ENCODE measurements around the gene OR1F1. TPM values are rescaled to one million over a fixed set of nuclear protein-coding genes. Genes with fewer than 3 reads are reported as not detected.
A peak's percentile ranks its signal among the peaks of the same experiment; 100 is the strongest.

Gene OR1F1
- total RNA-seq, 1 experiment from 2014 or later = 0.44 TPM

DNA sequence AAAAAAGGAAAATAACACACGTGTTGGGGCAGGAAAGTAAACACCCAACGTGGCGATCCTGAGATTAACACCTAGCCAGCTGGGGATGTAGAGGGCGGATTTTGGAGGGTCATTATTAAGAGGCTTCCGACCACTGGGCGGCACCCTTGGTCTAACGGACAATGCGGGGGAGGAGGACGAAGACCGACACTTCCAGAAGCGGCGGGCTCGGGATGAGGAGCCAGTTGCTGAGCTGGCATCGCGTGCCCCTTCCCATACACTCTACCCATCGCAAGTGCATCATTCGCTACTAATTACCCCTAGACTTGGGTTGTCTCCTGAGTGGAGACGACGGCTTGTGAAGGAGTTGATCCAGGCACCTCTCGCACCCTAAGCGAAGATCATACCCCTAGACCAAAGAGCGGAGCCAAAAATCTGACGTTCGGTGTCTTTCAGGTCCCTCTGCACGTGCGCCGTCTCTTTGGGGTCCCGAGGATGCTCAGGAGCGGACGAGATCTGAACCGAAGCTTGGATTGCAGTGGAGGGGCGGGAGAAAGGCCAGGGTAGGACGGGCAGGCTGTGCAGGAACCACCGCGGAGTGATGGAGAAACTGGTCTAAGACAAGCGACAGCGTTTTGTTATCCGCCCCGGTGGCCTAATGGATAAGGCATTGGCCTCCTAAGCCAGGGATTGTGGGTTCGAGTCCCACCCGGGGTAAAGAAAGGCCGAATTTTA lies 35.6 kb upstream of the OR1F1 start:
- Mint-ChIP-seq H3K4me3 (peak overlapping the region; percentile 93), H3K27me3 (ENCODE audit: low read depth) (peaks cover 43% of the 10 kb centered on the region), H3K36me3 (no peaks in the 10 kb centered on the region), H3K27ac (peak overlapping the region; percentile 94), H3K4me1 (peaks cover 7% of the 10 kb centered on the region), H3K9me3 (no peaks in the 10 kb centered on the region)
- CTCF ChIA-PET = interaction anchor here (0.5 to 4.7 kb wide), 17 partner anchors 8 to 291 kb away, joined by 3 to 75 read pairs (median 7); partner anchors contain the start of genes NAA60, OR1F1, ZNF213 and ZNF597
- POLR2A ChIA-PET = interaction anchor here (0.6 to 5.9 kb wide), 2 partner anchors 20 to 1699 kb away, joined by 4 to 46 read pairs; no protein-coding TSS in a partner anchor
- peak; percentile 6 for ATAC-seq
- TF ChIP-seq USF1 (CRISPR knock-in tag; IDR thresholded peaks at IDR 0.05) (peak; percentile 50; the same call in 1 of the 2 replicates), TEAD4 (CRISPR knock-in tag; IDR thresholded peaks at IDR 0.05) (0 out of 2 replicates have a peak, but pooled peaks have one; percentile 42), FOXP1 (CRISPR knock-in tag; IDR thresholded peaks at IDR 0.05; ENCODE audit: borderline replicate concordance) (peak; percentile 19; the same call in 1 of the 2 replicates), FOXK1 (CRISPR knock-in tag; IDR thresholded peaks at IDR 0.05) (0 out of 2 replicates have a peak, but pooled peaks have one; percentile 40), OVOL2 (CRISPR knock-in tag; IDR thresholded peaks at IDR 0.05; ENCODE audit: borderline replicate concordance) (no peak), ETV6 (CRISPR knock-in tag; IDR thresholded peaks at IDR 0.05) (peak; percentile 14; the same call in 1 of the 2 replicates), ZNF263 (CRISPR knock-in tag; IDR thresholded peaks at IDR 0.05; ENCODE audit: low read depth) (no peak), ZNF317 (CRISPR knock-in tag; IDR thresholded peaks at IDR 0.05; ENCODE audit: borderline replicate concordance, low read depth) (0 out of 2 replicates have a peak, but pooled peaks have one; percentile 5), CREM (CRISPR knock-in tag; IDR thresholded peaks at IDR 0.05) (peak; percentile 69; the same call in 1 of the 2 replicates), ZNF121 (CRISPR knock-in tag; IDR thresholded peaks at IDR 0.05) (0 out of 2 replicates have a peak, but pooled peaks have one; percentile 11), MAX (CRISPR knock-in tag; IDR thresholded peaks at IDR 0.05) (peak; percentile 79), ATF6 (CRISPR knock-in tag; IDR thresholded peaks at IDR 0.05) (no peak), TEAD1 (CRISPR knock-in tag; IDR thresholded peaks at IDR 0.05) (peak; percentile 85; the same call in 1 of the 2 replicates)
- TF ChIP-seq, protein P1, sequence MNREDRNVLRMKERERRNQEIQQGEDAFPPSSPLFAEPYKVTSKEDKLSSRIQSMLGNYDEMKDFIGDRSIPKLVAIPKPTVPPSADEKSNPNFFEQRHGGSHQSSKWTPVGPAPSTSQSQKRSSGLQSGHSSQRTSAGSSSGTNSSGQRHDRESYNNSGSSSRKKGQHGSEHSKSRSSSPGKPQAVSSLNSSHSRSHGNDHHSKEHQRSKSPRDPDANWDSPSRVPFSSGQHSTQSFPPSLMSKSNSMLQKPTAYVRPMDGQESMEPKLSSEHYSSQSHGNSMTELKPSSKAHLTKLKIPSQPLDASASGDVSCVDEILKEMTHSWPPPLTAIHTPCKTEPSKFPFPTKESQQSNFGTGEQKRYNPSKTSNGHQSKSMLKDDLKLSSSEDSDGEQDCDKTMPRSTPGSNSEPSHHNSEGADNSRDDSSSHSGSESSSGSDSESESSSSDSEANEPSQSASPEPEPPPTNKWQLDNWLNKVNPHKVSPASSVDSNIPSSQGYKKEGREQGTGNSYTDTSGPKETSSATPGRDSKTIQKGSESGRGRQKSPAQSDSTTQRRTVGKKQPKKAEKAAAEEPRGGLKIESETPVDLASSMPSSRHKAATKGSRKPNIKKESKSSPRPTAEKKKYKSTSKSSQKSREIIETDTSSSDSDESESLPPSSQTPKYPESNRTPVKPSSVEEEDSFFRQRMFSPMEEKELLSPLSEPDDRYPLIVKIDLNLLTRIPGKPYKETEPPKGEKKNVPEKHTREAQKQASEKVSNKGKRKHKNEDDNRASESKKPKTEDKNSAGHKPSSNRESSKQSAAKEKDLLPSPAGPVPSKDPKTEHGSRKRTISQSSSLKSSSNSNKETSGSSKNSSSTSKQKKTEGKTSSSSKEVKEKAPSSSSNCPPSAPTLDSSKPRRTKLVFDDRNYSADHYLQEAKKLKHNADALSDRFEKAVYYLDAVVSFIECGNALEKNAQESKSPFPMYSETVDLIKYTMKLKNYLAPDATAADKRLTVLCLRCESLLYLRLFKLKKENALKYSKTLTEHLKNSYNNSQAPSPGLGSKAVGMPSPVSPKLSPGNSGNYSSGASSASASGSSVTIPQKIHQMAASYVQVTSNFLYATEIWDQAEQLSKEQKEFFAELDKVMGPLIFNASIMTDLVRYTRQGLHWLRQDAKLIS (CRISPR knock-in tag; IDR thresholded peaks at IDR 0.05; ENCODE audit: borderline replicate concordance) = no peak
- TF ChIP-seq, protein P2, sequence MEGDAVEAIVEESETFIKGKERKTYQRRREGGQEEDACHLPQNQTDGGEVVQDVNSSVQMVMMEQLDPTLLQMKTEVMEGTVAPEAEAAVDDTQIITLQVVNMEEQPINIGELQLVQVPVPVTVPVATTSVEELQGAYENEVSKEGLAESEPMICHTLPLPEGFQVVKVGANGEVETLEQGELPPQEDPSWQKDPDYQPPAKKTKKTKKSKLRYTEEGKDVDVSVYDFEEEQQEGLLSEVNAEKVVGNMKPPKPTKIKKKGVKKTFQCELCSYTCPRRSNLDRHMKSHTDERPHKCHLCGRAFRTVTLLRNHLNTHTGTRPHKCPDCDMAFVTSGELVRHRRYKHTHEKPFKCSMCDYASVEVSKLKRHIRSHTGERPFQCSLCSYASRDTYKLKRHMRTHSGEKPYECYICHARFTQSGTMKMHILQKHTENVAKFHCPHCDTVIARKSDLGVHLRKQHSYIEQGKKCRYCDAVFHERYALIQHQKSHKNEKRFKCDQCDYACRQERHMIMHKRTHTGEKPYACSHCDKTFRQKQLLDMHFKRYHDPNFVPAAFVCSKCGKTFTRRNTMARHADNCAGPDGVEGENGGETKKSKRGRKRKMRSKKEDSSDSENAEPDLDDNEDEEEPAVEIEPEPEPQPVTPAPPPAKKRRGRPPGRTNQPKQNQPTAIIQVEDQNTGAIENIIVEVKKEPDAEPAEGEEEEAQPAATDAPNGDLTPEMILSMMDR (IDR thresholded peaks at IDR 0.05) = peak; percentile 14; the same call in 1 of the 2 replicates
- TF ChIP-seq, protein P3, sequence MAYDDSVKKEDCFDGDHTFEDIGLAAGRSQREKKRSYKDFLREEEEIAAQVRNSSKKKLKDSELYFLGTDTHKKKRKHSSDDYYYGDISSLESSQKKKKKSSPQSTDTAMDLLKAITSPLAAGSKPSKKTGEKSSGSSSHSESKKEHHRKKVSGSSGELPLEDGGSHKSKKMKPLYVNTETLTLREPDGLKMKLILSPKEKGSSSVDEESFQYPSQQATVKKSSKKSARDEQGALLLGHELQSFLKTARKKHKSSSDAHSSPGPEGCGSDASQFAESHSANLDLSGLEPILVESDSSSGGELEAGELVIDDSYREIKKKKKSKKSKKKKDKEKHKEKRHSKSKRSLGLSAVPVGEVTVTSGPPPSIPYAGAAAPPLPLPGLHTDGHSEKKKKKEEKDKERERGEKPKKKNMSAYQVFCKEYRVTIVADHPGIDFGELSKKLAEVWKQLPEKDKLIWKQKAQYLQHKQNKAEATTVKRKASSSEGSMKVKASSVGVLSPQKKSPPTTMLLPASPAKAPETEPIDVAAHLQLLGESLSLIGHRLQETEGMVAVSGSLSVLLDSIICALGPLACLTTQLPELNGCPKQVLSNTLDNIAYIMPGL (CRISPR knock-in tag; IDR thresholded peaks at IDR 0.05) = peak; percentile 100
- peak; percentile 98 for DNase-seq (ENCODE audit: low spot score)

Measured in WTC11 (cell line).